ENCODE measurements around the gene DNAJB9. TPM values are rescaled to one million over a fixed set of nuclear protein-coding genes. Genes with fewer than 3 reads are reported as not detected.
A peak's percentile ranks its signal among the peaks of the same experiment; 100 is the strongest.

The DNAJB9 gene
- total and polyA plus RNA-seq, 9 of the 15 experiments (the other 6 are each of a cell fraction or from before 2014, with no cell fraction given): 4.3 to 34.2 (median 9.6) TPM

DNA sequence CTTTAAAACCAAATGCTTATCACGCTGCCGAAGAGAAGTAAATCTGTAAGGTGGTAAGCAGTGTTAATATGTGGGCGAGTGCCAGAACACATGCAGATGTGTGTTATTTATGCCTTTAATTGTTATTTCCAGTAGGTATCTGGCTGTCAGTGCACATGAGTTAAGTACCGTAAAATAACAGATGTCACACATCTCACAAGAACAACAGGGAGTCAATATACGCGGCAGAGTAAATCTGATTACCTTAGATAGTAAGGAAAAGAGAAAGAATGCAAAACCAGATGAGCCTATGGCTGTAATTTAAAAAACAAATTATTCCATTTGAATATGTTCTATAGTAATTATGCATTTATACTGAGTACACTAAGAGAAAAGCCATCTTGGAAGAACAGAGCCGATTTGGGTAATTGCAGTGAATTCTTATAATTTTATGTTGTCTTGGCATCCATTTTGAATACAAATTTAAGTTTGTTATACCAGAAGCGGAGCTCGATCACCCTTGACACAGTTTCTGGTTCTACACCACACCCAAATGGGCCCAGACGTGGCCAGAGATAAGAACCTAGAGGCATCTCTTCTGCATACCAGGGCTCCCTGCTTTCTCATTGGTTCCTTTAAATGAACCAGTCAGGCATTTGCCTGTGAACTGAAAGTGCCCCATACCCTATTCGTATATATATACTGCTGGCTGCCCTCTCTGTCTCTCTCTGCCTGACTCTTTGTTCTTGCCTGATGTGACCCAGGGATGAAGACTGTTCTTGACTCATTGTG is 34.8 kb downstream of the DNAJB9 start (continued):
- TF ChIP-seq ARID1B (IDR thresholded peaks at IDR 0.05): peak; percentile 49; the same call in 1 of the 2 replicates
- TF ChIP-seq RBM22 (IDR thresholded peaks at IDR 0.05; ENCODE audit: low read depth, low read length, poor library complexity, severe bottlenecking): no peak
- TF ChIP-seq SRSF9 (IDR thresholded peaks at IDR 0.05; ENCODE audit: borderline replicate concordance, low read depth, low read length): no peak
- TF ChIP-seq, protein P1, sequence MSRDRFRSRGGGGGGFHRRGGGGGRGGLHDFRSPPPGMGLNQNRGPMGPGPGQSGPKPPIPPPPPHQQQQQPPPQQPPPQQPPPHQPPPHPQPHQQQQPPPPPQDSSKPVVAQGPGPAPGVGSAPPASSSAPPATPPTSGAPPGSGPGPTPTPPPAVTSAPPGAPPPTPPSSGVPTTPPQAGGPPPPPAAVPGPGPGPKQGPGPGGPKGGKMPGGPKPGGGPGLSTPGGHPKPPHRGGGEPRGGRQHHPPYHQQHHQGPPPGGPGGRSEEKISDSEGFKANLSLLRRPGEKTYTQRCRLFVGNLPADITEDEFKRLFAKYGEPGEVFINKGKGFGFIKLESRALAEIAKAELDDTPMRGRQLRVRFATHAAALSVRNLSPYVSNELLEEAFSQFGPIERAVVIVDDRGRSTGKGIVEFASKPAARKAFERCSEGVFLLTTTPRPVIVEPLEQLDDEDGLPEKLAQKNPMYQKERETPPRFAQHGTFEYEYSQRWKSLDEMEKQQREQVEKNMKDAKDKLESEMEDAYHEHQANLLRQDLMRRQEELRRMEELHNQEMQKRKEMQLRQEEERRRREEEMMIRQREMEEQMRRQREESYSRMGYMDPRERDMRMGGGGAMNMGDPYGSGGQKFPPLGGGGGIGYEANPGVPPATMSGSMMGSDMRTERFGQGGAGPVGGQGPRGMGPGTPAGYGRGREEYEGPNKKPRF (IDR thresholded peaks at IDR 0.05; ENCODE audit: low read depth, low read length): no peak
- no peak for TF ChIP-seq CBX1 (IDR thresholded peaks at IDR 0.05; ENCODE audit: low read depth)
- TF ChIP-seq CREM (IDR thresholded peaks at IDR 0.05; ENCODE audit: low read depth): 0 out of 2 replicates have a peak, but pooled peaks have one; percentile 14
- TF ChIP-seq EP300 (IDR thresholded peaks at IDR 0.05; ENCODE audit: low read length): 0 out of 2 replicates have a peak, but pooled peaks have one; percentile 23
- TF ChIP-seq CTBP1 (IDR thresholded peaks at IDR 0.05; ENCODE audit: borderline replicate concordance): no peak
- TF ChIP-seq TAL1 (IDR thresholded peaks at IDR 0.05): peak; percentile 59
- TF ChIP-seq IRF2 (CRISPR knock-in tag; IDR thresholded peaks at IDR 0.05): no peak
- peak; percentile 62; the same call in 1 of the 2 replicates for TF ChIP-seq TEAD2 (tag; IDR thresholded peaks at IDR 0.05)
- TF ChIP-seq TCF3 (CRISPR knock-in tag; IDR thresholded peaks at IDR 0.05): peak; percentile 64

Measured in K562 (cell line).